GM12865 (cell line): Measurements from ENCODE around the gene STING1.
"Not testable (repeated sequence)": the region's sequence is repeated elsewhere in the genome, so short reads cannot be mapped to it uniquely, and the experiment has no call there.

Source experiments
- DNase-seq: peaks from one replicate; pipeline ENCODE4 v3.0.0; 2010; ENCODE audit warnings: low read depth
- H3K4me3 ChIP-seq: 2 replicates; pipeline ENCODE4 v1.5.1; 2011; ENCODE audit warnings: mild to moderate bottlenecking, low read depth, low read length, control low read depth
- TF ChIP-seq, protein P1 (sequence below): IDR thresholded peaks from 2 replicates; pipeline ENCODE4 v1.5.1; 2011; ENCODE audit warnings: low read length, control low read depth, low read depth, inconsistent platforms; ENCODE audit not compliant: insufficient read depth; ENCODE audit errors: missing control alignments

The STING1 gene

DNA sequence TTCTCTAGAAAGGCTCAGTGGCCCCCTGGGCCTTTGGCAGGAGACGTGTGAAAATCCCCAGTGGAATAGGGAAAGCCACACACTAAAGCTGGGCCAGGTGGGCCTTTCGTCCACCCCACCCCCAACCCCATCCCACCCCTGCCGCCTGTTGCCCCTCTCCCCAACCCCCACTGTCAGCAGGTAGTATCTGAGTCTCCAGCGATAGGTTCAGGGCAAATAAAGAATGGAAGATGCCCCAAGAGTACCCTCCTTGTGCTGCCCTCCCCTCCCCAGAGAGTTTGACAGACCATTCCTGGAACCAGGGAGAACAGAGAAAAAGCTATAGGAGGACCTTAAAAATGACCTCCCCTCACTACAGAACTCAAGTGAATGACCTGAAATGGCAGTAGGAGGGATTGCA is 41.9 kb upstream of the STING1 start:
- DNase-seq, result no peak
- H3K4me3 ChIP-seq, result no peak overlapping the region
- TF ChIP-seq, protein P1, sequence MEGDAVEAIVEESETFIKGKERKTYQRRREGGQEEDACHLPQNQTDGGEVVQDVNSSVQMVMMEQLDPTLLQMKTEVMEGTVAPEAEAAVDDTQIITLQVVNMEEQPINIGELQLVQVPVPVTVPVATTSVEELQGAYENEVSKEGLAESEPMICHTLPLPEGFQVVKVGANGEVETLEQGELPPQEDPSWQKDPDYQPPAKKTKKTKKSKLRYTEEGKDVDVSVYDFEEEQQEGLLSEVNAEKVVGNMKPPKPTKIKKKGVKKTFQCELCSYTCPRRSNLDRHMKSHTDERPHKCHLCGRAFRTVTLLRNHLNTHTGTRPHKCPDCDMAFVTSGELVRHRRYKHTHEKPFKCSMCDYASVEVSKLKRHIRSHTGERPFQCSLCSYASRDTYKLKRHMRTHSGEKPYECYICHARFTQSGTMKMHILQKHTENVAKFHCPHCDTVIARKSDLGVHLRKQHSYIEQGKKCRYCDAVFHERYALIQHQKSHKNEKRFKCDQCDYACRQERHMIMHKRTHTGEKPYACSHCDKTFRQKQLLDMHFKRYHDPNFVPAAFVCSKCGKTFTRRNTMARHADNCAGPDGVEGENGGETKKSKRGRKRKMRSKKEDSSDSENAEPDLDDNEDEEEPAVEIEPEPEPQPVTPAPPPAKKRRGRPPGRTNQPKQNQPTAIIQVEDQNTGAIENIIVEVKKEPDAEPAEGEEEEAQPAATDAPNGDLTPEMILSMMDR, result no peak

DNA sequence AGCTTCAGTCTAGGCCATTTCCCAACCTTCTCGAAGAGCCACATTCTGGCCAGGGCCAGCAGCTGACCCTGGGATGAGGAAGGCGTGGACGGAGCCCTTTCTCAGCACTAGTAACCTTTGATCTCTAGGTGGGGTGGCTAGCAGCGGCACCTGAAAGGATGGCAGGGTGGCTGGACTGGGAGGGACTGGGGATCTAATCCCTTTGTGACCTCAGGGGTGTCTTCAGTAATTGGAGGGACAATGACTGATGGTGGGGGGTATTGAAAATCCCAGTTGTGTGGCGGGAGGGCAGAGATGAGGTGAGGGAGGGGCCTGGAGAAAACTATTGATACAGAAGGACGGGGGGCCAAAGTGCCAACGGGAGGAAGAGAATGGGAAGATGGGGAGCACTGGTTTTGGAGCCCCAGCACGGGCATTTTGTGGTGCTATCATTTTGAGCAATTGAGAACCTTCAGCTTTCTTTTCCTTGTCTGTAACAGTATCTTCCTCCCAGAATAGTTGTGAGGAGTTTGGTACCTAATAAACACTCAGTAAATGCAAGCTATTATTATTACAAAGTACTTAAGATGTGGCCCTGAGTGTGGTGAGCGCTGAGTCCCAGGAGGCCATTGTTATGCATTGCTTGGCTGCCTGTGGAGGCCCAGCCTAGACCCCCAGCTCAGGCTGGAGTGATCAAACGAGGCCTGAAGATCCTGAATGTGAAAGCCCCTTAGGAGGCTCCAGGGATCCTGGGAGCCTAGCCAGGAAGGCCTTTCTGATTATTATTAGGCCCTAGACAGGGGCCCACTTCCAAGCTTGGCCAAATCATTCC is 41.3 kb upstream of the STING1 start:
- DNase-seq, result peak; percentile 34
- TF ChIP-seq, protein P1, result no peak
- H3K4me3 ChIP-seq, result no peak overlapping the region

DNA sequence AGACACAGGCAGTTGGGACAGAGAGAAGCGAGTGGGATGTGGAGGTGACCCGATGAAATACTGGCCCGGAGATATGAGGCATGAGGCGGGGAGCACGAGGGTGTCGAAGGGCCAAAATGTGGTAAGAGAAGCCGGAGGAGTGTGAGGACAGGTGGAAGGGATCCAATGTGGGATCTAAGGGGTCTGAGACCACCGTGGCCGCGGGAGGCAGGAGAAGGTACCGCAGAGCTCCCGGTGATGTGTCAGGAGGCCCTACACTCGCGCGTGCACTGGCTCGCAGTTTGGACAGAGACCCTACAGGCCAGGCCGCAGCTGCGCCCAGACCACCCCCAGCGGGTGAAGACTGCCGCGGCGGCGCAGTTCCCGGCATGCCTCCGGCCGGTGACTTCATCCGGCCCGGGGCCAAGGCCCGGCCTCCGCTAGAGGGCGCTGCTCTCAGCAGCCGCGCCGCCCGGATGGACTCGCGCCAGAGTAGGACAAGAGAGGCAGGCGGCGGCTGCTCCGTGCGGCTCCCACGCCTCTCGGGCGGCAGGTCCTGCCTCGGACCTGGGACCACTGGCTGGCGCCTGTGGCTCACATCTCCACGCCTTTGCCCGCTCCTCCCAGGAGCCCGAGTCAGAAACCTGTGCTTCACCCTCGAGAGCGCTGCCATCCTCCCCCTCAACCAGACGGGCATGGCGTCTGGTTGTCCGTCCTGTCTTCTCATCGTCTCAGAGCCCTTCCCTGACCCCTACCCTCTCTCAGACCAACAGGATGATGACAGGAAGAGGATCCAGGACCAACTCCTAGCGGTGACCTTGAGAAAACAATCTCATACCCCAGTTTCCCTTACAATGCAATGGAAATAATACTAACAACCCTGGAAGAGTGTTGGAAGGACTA is 35.4 kb upstream of the STING1 start:
- H3K4me3 ChIP-seq, result peak overlapping the region; percentile 77
- TF ChIP-seq, protein P1, result peak; percentile 97
- DNase-seq, result peak; percentile 93

DNA sequence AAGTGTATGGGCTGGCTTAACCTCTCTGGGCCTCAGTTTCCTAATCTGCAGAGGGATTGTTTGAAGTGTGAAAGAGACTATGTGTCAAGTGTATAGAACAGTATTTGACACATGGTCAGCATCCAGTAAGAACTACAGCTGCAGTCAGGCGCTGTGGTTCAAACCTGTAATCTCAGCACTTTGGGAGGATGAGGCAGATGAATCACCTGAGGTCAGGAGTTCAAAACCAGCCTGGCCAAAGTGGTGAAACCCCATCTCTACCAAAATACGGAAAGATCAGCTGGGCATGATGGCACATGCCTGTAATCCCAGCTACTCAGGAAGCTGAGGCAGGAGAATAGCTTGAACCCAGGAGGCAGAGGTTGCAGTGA is 31.9 kb upstream of the STING1 start:
- H3K4me3 ChIP-seq, result no peak overlapping the region
- DNase-seq, result no peak
- TF ChIP-seq, protein P1, result no peak

DNA sequence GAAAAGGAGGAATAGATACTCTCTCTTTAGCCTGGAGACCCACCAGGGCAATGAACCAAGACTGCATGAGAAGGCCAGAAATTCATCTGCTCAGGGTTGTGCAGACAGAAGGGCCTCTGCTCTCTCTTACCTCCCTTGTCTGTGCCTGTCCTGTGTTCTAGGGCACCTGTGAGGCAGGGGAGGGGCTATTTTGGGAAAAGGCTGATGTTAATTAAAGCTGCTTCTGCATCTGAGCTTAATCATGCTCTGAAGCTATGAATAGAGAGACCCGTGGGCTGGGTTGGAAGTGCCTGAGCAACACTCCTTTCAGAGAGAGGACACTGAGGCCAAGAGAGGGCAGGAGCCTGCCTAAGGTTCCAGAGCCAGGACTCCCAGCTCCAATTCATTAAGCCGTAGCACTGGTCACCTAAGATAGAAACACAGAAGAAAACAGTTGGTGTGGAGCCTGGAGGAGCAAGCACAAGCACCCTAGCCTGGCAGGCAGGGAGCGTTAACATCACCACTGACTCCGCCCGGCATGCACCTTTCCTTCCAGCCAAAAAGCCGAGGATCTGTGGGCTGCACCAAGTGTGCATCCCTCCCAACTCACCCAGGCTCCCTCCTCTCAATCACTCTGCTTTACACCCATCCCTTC is 31.4 kb upstream of the STING1 start:
- TF ChIP-seq, protein P1, result no peak
- no peak for DNase-seq
- H3K4me3 ChIP-seq, result no peak overlapping the region

DNA sequence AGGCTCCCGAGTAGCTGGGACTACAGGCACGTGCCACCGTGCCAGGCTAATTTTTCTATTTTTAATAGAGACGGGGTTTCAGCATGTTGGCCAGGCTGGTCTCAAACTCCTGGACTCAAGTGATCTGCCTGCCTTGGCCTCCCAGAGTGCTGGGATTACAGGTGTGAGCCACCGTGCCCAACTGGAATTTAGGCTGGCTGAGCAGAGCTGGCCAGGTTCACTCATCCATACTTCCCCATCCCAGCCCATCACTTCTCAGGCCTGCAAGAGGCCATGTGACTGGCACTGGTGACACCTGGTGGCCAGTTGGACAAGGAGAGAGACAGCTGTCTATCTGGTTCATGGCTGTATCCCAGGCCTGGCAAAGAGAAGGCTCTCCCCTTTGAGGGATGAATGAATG is 30.9 kb upstream of the STING1 start:
- H3K4me3 ChIP-seq, result not testable (repeated sequence)
- TF ChIP-seq, protein P1, result peak; percentile 76
- peak; percentile 87 for DNase-seq
